Hypothalamus (tissue), 51 donors: ENCODE measurements around the gene UBE2H.
"Not testable (repeated sequence)": the region's sequence is repeated elsewhere in the genome, so short reads cannot be mapped to it uniquely, and the experiment has no call there.

Experiments used
- DNase-seq, 51 donors: peaks; one replicate each; lab custom pipeline; 2025; lab: John Stamatoyannopoulos, UW

The UBE2H gene

GRCh38 chr7:129796186-129796775 is 156.5 kb downstream of the UBE2H start:
- no peak for DNase-seq

DNA sequence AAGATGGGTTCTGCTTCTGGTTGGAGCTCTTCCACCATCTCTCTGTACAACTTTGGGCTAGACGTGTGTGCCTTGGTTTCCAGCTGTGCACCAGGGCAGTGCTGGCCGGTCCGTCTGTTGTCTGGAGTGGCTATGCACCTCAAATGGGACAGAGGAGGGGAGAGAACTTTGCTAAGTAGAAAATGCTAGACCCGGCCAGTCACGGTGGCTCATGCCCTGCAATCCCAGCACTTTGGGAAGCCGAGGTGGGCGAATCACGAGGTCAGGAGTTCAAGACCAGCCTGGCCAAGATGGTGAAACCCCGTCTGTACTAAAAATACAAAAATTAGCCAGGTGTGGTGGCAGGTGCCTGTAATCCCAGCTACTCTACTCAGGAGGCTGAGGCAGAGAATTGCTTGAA is 158.3 kb downstream of the UBE2H start:
- DNase-seq: not testable (repeated sequence)

DNA sequence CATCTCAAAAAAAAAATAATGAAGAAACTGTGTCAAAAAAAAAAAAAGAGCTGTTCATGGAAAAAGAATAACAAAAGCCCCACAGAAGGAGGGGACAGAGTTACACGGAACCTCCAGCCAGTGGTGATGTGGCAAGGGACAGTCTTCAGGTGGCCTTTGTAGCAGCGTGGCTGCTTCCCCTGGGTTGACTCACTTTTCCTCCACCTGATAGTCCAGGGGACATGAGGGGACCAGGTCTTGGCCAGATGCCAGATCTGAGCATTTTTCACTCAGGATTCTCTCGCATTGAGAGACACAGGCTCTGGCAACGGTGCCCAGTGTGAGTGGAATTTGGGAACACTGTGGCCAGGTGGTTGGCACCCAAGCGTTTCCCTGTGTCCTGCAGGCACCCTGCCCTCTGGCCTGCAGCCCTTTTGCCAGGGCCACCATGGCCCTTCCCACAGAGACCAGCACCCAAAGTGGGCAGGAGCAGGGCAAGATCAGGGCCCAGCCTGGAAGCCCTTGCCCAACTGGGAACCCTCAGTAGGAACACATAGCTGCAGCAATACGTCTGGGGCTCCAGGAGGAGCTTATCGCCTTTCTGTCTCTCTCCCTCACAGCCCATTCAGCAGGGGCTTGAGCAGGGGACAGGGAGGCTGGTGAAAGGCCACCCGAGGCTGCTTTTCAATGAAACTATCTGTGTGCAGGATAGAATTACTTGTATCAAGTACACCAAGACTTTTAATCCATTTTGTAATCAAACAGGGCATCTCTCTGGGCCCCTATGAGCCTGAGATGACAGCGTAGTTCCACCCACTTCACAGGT is 159.1 kb downstream of the UBE2H start:
- no peak for DNase-seq

DNA sequence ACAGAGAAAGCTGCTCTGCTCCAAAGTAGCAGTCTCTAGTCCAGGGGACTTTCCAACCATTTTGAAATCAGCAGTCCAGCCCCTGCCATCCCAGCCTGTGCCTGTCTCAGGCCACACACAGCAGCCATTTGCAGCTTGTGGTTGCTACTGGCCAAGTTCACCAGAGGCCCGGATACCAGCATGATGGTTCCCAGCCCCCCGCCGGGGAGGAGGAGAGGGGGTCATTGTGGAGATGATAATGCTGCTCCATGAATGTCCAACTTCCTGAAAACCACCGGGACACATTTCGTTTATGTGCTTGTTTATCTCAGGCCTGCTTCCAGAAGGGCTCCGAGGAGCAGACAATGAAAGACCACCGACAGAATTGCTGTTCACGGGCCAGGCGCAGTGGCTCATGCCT is 160.0 kb downstream of the UBE2H start:
- DNase-seq: no peak

DNA sequence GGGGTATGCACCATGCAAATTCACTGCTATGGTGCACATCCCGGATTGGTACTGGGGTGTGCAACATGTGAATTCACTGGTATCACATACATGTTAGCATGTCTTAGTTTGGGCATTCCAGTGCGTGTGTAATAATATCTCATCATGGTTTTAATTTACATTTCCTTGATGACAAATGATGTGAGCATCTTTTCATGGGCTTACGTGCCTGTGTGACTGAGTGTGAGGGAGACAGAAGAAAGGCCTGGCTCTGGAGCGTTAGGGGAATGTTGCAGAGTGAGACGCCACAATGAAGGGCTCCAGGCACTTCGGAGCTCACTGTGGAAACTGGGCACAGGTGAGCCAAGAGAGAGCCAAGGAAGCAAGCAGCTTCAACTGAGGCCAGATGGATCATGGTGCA is 162.6 kb downstream of the UBE2H start:
- DNase-seq: no peak

DNA sequence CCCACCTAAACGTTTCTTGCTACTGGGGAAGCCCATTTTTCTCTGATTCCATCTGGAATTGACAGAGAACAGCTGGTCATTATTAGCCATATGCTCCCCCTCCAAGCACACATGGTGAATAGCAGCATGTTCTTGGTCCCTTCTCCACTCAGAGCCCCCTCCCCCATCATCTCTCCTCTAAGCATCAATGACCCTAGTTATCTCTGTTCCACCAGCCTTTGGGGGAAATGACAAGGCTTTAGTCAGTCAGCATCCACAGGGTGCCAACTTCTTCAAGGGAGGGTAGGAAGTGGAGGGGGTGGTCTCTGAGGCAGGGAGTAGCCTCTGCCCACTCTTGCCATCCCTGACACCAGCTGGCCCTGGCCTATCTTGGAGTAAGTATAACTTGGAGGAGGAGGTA is 163.1 kb downstream of the UBE2H start:
- DNase-seq: no peak

DNA sequence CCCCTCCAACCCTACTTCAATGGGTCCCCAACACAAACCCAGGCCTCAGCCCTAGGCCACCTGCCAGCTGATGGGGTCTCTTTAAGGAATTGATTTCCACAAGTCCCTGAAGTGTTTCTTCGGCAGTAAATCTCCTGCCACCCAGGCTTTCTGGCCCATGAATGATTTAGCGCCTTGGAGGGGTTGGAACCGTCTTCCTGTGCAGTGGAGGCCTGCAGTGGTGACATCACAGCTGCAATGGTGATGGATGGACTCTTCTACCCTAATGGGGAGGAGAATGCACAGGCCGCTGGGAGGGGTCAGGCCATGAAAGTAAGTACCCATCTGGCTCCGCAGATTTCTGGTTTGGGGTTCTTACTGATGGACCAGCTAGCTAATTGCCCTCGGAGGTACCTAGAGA is 163.8 kb downstream of the UBE2H start:
- DNase-seq: no peak

DNA sequence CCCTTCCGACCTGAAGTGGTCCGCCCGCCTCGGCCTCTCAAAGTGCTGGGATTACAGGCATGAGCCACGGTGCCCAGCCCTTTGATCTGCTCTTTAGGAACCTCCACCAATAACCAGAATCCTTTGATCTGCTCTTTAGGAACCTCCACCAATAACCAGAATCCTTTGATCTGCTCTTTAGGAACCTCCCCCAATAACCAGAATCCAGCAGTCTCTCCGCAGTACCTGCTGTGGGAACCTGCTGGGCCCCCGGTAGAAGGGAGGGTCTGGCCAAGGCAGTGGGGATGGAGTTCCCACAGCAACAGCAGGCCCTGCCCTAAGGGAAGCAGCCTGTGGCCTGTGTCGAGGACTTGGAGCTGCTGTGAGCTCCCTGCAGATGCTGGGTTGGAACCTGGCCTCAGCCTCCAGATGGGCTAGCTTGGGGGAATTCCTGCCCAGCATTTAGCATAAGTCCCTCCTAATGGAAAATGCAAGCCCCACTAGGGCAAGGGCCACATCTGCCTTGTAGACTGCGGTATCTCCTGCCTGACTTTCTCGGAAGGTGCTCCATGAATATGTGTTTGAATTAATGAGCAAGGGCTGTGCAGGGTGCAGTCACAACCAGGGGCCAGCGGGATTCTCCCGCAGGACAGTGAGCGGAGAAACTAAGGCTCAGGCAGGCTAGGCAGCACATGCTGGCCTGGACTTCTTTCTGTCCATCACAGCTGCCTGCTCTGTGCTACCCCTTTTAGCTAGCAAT is 165.8 kb downstream of the UBE2H start:
- no peak for DNase-seq

GRCh38 chr7:129785685-129786514 is 166.9 kb downstream of the UBE2H start:
- no peak for DNase-seq

GRCh38 chr7:129784783-129785684 is 167.7 kb downstream of the UBE2H start:
- DNase-seq: no peak

DNA sequence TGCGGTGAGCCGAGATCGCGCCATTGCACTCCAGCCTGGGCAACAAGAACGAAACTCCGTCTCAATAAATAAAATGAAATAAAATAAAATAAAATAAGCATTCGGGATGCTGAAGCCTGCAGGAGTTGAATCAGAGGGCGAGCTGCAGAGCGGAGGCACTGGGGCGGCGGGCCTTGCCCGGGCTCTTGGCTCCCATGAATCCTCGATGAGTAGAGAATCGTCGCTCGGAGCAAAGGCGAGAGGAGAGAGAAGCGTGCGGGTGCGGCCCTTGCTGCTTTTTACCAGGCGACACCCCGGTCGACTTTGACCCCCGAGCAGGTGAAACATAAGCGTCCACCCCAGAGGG is 168.3 kb downstream of the UBE2H start:
- DNase-seq: no peak

DNA sequence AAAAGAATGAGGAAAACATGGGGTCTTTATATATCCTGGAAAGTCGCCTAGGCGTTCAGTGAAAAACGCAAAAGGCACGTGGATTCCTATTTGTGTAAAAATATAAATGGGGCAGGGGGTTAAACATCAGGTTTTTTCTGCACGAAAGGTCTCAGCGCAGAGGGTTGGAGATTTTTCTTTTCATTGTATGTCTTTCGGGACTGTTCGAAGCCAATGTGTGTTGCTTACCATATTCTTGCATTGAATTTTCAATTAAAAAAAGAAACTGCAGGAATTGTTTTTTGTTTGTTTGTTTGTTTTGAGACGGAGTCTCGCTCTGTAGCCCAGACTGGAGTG is 169.2 kb downstream of the UBE2H start:
- DNase-seq: no peak

- DNase-seq: no peak
Observed at GRCh38 chr7:129782818-129783583, 169.8 kb downstream of the UBE2H start.

DNA sequence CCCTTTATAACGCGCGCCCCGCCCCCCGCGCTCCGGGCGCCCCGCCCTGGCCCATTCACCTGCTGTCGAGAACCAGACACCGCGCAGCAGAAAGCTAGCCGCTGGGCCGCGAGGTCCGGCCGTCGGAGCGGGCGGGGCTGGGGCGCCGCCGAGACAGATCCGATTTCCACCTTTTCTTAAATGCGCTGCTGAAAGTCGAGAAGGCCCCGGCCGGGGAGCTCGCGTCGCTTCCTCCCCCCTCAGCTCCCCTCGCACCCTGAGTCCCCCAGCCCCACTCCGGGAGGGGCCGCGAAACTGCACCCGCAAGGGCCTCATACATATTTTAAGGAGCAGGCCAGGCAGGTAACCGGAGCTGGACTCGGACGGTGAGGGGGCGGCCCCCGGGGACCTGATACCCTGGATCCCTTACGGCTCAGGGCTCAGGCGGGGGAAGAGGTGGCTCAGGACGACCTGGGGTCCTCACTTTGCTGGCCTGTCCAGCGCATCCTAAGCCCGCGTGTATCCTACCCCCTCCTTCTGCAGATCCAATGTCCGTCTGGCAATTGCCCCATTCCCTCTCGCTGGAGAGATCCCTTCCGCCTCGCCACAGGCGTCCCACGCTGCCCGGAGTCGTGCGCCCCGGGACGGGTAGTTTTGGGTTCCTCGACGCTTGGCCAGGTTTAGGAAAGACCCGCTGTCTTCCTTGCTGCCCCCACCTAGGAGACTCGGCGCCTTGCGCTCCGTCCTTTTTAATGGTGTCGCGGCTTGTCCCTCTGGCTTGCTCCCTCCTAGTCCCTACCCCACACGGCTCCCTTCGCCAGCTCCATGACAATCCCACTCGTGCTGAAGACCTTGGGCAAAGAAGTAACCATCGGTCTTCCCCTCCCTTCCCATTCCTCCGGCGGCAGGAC is 170.6 kb downstream of the UBE2H start:
- DNase-seq: no peak

DNA sequence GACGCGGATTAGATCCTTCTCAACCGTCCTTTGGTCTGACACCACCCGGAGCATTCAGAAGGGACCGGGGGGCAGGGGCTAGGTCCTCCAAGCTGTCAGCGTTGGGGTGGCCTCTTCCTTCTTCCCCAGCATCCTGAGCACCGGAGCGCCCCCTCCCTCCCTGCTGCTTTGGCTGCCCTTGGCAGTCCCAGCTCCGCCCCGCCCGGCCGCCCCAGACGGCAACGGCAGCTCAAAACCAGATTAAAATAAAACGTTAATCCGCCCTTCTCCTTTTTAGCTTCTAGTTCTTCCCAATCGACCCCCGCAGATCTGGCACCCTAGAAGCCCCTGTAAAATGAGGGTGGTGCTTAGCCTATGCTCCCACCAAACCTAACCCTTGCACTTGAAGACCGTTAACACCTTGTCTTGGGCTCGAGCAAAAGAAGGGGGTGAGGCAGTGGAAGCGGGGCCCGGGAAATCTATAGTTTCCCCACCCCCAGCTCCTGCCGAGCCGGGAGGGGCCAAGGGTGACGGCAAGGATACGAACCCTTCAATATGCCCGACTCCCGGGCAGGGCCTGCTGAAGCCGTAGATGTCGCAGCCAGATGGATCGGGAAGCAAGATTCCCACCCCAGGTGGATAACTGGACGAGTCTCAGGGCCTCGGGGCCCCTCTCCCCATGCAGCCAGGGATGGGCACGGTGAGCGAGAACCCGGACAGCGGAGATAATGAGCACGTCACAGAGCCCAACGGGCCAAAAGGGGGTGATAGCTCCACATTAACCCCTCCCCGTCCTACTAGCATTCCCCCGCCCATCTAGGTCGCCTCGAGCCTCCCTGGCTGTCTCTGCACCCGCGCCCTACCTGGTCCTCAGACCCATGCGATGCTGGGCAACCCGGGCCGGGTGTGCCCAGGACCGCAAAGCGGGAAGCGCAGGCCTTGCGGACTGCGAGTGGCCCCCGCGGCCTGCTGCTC is 171.5 kb downstream of the UBE2H start:
- no peak for DNase-seq
